Testis (tissue), 2 donors: ENCODE results near the gene C6orf132.

Experiments used
- POLR2A ChIP-seq: fragments of 450-650 bp; IDR thresholded peaks from one replicate; pipeline ENCODE4 v1.6.1; 2017; ENCODE audit warnings: antibody characterized with exemption, mild to moderate bottlenecking, moderate library complexity
- TF ChIP-seq, protein P1 (sequence below), 3 experiments: fragments of 450-650 bp in 2 of 3; fragments of 200-600 bp in 1 of 3; sonication (generic) in 1 of 3; IDR thresholded peaks; one replicate each; pipeline ENCODE4 v1.5.1; 2016 to 2019; ENCODE audit warnings: antibody characterized with exemption in 3 of 3, mild to moderate bottlenecking in 2 of 3, moderate library complexity in 1 of 3

DNA sequence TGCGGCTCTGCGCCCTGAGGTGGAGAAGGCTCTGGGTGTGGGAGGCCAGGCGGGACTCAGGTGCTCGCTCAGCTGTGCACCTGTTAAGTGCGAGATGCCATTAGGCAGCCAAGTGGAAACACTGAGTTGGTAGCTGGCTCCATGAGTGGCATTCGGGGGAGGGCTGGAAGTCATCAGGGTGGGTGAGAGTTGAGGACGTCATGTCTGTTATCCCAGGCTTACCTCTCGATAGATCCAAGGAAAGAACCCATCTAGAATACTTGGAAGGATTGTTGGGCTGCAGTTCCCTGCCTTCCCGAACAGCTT lies 50.7 kb downstream of the C6orf132 start:
- TF ChIP-seq, protein P1, sequence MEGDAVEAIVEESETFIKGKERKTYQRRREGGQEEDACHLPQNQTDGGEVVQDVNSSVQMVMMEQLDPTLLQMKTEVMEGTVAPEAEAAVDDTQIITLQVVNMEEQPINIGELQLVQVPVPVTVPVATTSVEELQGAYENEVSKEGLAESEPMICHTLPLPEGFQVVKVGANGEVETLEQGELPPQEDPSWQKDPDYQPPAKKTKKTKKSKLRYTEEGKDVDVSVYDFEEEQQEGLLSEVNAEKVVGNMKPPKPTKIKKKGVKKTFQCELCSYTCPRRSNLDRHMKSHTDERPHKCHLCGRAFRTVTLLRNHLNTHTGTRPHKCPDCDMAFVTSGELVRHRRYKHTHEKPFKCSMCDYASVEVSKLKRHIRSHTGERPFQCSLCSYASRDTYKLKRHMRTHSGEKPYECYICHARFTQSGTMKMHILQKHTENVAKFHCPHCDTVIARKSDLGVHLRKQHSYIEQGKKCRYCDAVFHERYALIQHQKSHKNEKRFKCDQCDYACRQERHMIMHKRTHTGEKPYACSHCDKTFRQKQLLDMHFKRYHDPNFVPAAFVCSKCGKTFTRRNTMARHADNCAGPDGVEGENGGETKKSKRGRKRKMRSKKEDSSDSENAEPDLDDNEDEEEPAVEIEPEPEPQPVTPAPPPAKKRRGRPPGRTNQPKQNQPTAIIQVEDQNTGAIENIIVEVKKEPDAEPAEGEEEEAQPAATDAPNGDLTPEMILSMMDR (IDR thresholded peaks at IDR 0.05): no peak
- no peak for TF ChIP-seq POLR2A
